ENCODE results near the gene WDR1.

DNA sequence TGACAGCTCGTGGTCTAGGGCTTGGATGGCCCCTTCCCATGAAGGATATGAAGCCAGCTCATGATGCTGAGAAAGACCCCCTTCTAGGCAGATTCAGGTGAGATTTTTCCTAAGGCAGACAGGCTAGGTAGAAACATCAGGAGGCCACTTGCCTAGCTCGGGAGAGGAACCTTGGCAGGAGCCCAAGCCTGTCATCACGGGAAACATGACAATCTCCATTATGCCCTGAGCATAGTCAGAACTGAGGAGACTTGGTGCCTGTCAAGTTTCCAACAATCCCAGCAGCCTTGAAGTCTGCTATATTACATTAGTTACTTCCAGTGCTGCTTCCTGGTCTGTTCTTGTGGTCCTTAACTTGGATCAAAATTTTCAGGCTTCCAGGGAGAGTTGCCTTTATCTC, 18.7 kb upstream of the WDR1 start:
- TF ChIP-seq CTCF (conservative IDR thresholded peaks at IDR 0.05; ENCODE audit: low read depth, low read length) (no peak), EZH2 (IDR thresholded peaks at IDR 0.05; ENCODE audit: borderline replicate concordance, low read depth, low read length, poor library complexity, severe bottlenecking) (no peak)
